Stimulated activated CD8-positive, alpha-beta memory T cell treated with anti-CD3 and anti-CD28 coated beads, Interleukin-15, amount 100 ng/mL, for 48 hours (primary cell): ENCODE data around the gene INHA.

Source experiments
- DNase-seq, 2 donors: peaks; one replicate each; pipeline ENCODE4 v3.0.0-alpha.2; 2020; ENCODE audit warnings: low read depth in 2 of 2

Gene INHA

DNA sequence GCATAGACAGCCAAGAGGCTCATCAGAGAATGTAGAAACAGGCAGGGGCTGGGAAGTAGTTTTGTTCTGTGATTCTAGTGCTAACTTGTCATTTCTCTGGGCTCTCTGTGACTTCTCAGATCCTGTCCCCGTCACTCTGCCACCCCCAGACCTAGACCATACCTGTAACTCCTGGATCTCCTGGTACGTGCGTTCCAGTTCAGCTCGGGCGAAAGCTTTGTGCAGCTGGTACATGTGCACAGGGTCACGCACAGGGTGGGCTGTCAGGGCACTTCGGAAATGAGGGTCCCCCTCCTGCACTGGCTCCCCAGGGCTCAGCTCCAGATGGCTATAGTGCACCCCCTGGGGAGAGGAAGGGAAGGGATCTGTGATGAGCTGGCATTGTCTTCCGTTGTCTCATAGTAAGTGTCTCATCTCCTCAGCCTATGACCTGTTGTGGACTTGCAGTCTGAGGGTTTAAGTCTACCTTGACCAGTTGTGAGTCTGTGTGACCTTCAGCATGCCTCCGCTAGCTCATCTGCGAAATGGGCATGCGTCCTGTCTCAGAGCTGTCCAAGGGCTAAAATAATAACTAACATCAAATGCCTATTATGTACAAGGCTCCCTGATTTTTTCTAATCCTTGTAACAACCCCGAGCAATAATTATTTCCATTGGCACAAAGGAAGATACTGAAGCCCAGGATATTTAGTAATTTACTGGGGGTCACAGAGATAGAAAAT is 31.2 kb upstream of the INHA start:
- DNase-seq, result no peak

DNA sequence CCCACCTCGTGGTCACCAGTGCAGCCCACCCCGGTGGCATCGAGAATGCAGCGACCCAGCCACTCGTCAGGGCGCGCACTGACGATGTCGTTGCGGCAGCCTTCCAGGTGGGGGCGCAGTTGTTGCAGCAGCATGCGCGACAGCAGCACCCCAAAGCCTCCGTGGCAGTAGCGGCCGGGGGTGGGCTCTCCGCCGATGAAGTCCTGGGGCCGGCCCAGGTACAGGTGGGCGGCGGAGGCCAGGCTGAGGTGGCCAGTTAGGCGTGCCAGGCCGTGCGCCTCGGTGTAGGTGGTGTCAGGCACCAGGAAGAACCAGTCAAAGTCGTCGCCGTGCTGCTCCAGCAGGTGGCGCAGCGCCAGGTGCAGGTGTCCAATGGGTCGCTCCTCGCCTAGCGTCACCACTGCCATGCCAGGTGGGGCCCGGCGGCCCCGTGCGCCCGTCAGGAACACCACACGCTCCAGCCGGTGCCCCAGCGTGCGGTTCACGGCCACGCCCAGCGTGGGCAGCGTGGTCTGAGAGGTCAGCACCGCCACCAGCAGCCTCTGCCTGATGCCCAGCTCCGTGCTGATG is 30.4 kb upstream of the INHA start:
- peak; percentile 71 to 77 for DNase-seq

- no peak for DNase-seq
Observed at GRCh38 chr2:219542931-219543595, 29.0 kb upstream of the INHA start.

GRCh38 chr2:219543596-219544358 is 28.3 kb upstream of the INHA start, which contains the start of the genes CHPF and TMEM198:
CHPF (minus strand) TSS chr2:219543809; CDS start chr2:219543538, 271 bp downstream.
TMEM198 (plus strand) TSS chr2:219544028; CDS start chr2:219544728, 700 bp downstream.
- DNase-seq, result peak; percentile 91 to 93

- no peak for DNase-seq
Observed at GRCh38 chr2:219544567-219544966, 27.5 kb upstream of the INHA start.

- DNase-seq, result no peak
Observed at GRCh38 chr2:219545295-219545942, 26.7 kb upstream of the INHA start.

GRCh38 chr2:219545943-219546352 is 26.2 kb upstream of the INHA start:
- DNase-seq, result no peak

DNA sequence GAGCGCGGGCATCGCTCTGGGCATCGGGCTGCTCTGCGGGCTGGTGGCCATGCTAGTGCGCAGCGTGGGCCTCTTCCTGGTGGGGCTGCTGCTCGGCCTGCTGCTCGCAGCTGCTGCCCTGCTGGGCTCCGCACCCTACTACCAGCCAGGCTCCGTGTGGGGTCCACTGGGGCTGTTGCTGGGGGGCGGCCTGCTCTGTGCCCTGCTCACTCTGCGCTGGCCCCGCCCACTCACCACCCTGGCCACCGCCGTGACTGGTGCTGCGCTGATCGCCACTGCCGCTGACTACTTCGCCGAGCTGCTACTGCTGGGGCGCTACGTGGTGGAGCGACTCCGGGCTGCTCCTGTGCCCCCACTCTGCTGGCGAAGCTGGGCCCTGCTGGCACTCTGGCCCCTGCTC is 24.5 kb upstream of the INHA start:
- no peak for DNase-seq

DNA sequence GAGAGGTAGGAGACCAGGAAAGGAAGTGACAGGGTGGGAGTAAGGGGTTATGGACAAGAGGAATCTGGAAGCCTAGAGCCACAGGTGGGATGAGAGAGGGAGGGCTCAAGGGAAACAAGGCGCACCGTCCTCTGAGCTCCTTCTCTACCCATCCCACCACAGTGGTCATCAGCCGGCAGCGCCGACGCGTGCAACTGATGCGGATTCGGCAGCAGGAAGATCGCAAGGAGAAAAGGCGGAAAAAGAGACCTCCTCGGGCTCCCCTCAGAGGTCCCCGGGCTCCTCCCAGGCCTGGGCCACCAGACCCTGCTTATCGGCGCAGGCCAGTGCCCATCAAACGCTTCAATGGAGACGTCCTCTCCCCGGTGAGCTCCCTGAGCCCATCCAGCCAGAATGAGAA is 23.1 kb upstream of the INHA start:
- no peak for DNase-seq

GRCh38 chr2:219549619-219550018 is 22.5 kb upstream of the INHA start:
- no peak for DNase-seq

GRCh38 chr2:219551441-219552381 is 20.4 kb upstream of the INHA start:
- DNase-seq, result no peak

DNA sequence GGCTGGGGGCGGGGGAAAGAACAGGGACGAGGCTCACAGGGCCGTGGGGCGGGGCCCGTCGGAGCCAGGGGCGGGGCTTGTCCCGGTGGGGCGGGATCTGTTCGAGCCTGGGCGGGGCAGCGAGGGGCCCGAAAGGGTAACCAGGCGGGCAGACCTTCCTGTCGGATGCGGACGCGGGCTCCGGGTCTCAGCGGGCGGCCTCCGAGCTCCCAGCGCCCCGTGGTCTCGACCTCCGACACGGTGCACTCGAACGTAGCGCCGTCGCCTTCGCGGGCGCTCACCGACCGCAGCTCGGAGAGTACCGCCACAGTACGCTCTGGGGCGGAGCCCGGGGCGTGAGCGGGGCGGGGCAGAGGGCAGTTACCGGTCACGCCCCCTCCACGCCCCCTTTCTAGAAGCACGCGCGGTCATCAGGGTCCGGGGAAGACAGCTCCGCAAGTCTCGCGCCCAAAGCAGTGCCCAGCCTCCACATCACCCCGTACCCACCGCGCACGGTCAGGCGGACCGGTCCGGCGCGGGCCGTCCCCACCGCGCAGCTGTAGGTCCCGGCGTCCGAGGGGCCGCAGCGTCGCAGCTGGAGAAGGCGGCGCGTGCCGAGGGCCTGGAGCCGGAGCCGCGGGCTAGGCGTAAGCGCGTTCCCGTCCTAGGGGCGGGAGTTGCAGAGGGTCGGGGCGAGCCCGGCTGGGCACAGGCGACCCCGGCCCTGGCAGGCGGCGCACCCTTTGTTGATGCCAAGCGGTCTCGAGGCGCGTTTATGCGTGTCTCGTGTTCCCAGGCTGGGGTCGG is 19.5 kb upstream of the INHA start:
- DNase-seq, result peak; percentile 59 to 70

GRCh38 chr2:219553168-219553417 is 19.0 kb upstream of the INHA start:
- no peak for DNase-seq

- no peak for DNase-seq
Observed at GRCh38 chr2:219553463-219553963, 18.6 kb upstream of the INHA start.

- DNase-seq, result no peak
Observed at GRCh38 chr2:219554350-219554749, 17.8 kb upstream of the INHA start.

- no peak for DNase-seq
Observed at GRCh38 chr2:219555956-219556355, 16.2 kb upstream of the INHA start.

GRCh38 chr2:219556413-219556812 is 15.7 kb upstream of the INHA start:
- DNase-seq, result no peak

DNA sequence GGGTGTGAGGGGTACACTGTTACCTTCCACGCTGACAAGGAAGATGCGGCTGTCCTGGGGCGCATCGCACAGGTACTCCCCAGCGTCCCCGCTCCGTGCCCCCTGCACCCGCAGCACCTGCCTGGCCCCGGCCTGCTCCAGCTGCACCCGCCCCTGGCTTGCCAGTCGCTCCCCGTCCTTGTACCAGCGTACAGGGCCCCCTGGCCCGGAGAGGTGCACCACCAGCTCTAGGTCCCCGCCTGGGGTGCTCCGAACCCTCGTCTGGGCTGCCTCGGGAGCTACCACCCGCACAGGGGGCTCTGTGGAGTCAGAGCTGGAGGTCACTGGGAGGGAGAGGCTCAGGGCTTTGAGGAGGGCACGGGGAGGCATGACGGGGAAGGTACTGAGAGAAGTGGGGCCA is 14.8 kb upstream of the INHA start:
- DNase-seq, result no peak

DNA sequence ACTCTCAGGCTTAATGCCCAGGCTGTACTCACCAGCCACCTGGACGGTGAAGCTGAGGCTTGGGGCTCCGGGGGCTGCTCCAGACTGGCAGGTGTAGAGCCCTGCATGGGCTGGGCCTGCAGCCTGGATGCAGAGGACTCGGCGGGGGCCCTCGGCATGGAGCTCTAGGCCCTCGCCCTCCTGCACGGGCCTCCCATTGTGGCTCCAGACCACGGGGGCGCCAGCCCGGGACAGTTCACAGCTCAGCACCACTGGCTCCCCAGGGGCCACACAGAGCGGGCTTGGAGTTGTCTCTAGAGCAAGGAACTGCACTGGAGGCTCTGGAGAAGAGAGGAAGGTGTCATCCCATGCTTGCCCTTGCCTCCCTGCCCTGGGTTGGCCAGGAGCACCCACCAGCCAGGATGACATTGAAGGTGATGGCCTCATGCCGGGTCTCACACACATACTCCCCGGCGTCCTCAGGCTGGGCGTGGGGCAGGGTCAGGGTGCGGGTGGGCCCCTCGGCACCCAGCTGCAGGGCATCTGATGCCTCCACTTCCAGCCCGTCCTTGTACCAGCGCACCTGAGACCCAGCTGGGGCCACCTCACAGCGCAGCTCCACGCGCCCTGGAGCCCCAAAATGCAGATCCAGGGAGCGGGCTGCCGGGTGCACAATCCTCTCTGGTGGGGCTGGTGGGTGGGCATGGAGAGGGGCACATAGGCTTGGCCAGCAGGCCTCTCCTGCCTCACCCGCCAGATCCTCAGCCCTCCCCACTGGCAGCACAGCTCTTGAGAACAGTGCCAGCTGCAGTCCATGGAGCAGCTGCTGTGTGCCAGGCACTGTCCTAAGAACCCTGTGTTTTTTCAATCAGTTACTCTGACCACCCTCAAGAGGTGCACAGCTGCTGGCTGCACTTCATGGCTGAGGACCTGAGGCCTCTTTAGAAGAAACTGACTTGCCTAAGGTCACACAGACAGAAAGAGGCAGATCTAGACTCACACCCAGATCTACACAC is 14.0 kb upstream of the INHA start:
- DNase-seq, result no peak
